ENCODE results near the gene PPBP.
"Not testable (repeated sequence)": the region's sequence is repeated elsewhere in the genome, so short reads cannot be mapped to it uniquely, and the experiment has no call there.

Gene PPBP

GRCh38 chr4:73998040-73999011 is 10.3 kb upstream of the PPBP start, which contains the start of gene CXCL5:
Gene CXCL5 (minus strand): TSS chr4:73998677. CDS start chr4:73998581, 96 bp downstream.
- DNase-seq (ENCODE audit: low read depth in 2 of 2, low spot score in 1 of 2) = no peak

- no peak for DNase-seq (ENCODE audit: low read depth in 2 of 2, low spot score in 1 of 2)
Observed at GRCh38 chr4:73992050-73992449, 4.1 kb upstream of the PPBP start.

GRCh38 chr4:73991742-73992000 is 3.7 kb upstream of the PPBP start:
- no peak for DNase-seq (ENCODE audit: low read depth in 2 of 2, low spot score in 1 of 2)

GRCh38 chr4:73990988-73991741 is 3.2 kb upstream of the PPBP start:
- DNase-seq (ENCODE audit: low read depth in 2 of 2, low spot score in 1 of 2) = no peak

GRCh38 chr4:73989928-73990327 is 1.9 kb upstream of the PPBP start:
- DNase-seq (ENCODE audit: low read depth in 2 of 2, low spot score in 1 of 2) = no peak

GRCh38 chr4:73989031-73989430 is 1.0 kb upstream of the PPBP start:
- DNase-seq (ENCODE audit: low read depth in 2 of 2, low spot score in 1 of 2) = no peak

GRCh38 chr4:73985528-73985852 is 2.5 kb downstream of the PPBP start:
- DNase-seq (ENCODE audit: low read depth in 2 of 2, low spot score in 1 of 2) = no peak

GRCh38 chr4:73984736-73985527 is 3.1 kb downstream of the PPBP start:
- no peak for DNase-seq (ENCODE audit: low read depth in 2 of 2, low spot score in 1 of 2)

GRCh38 chr4:73981175-73981574 is 6.8 kb downstream of the PPBP start:
- not testable (repeated sequence) for DNase-seq (ENCODE audit: low read depth in 2 of 2, low spot score in 1 of 2)

- DNase-seq (ENCODE audit: low read depth in 2 of 2, low spot score in 1 of 2) = no peak
Observed at GRCh38 chr4:73979407-73979957, 8.5 kb downstream of the PPBP start.

- no peak for DNase-seq (ENCODE audit: low read depth in 2 of 2, low spot score in 1 of 2)
Observed at GRCh38 chr4:73978886-73979285, 9.1 kb downstream of the PPBP start.

- DNase-seq (ENCODE audit: low read depth in 2 of 2, low spot score in 1 of 2) = no peak
Observed at GRCh38 chr4:73976716-73977115, 11.3 kb downstream of the PPBP start.

- no peak for DNase-seq (ENCODE audit: low read depth in 2 of 2, low spot score in 1 of 2)
Observed at GRCh38 chr4:73976217-73976616, 11.8 kb downstream of the PPBP start.

- DNase-seq (ENCODE audit: low read depth in 2 of 2, low spot score in 1 of 2) = no peak
Observed at GRCh38 chr4:73974352-73974751, 13.6 kb downstream of the PPBP start.

- no peak for DNase-seq (ENCODE audit: low read depth in 2 of 2, low spot score in 1 of 2)
Observed at GRCh38 chr4:73970945-73971344, 17.0 kb downstream of the PPBP start.

GRCh38 chr4:73970011-73970410 is 18.0 kb downstream of the PPBP start:
- no peak for DNase-seq (ENCODE audit: low read depth in 2 of 2, low spot score in 1 of 2)

- DNase-seq (ENCODE audit: low read depth in 2 of 2, low spot score in 1 of 2) = no peak
Observed at GRCh38 chr4:73967866-73968265, 20.1 kb downstream of the PPBP start.

GRCh38 chr4:73964862-73965611 is 23.0 kb downstream of the PPBP start:
- DNase-seq (ENCODE audit: low read depth in 2 of 2, low spot score in 1 of 2) = no peak

GRCh38 chr4:73962724-73963123 is 25.3 kb downstream of the PPBP start:
- DNase-seq (ENCODE audit: low read depth in 2 of 2, low spot score in 1 of 2) = no peak

- DNase-seq (ENCODE audit: low read depth in 2 of 2, low spot score in 1 of 2) = not testable (repeated sequence)
Observed at GRCh38 chr4:73959041-73959440, 28.9 kb downstream of the PPBP start.

- DNase-seq (ENCODE audit: low read depth in 2 of 2, low spot score in 1 of 2) = no peak
Observed at GRCh38 chr4:73952352-73952751, 35.6 kb downstream of the PPBP start.

All from stimulated activated CD8-positive, alpha-beta memory T cell treated with anti-CD3 and anti-CD28 coated beads, Interleukin-4, amount 100 ng/mL, for 4 hours (primary cell).